Breast epithelium (tissue), 4 donors: ENCODE data around the gene ST3GAL6. TPM values are rescaled to one million over a fixed set of nuclear protein-coding genes. Genes with fewer than 3 reads are reported as not detected.

Experiments
- DNase-seq, 2 donors: peaks; one replicate each; pipeline ENCODE4 v3.0.0-alpha.2; 2019; ENCODE audit warnings: low spot score in 2 of 2
- H3K27ac ChIP-seq, 2 donors: fragments of 200-600 bp; sonication (generic) in 1 of 2; one replicate each; pipeline ENCODE4 v1.5.1; 2016 to 2019; ENCODE audit warnings: mild to moderate bottlenecking in 1 of 2
- H3K27me3 ChIP-seq, 2 donors: fragments of 200-600 bp; sonication (generic) in 1 of 2; one replicate each; pipeline versions ENCODE4 v1.5.1 to v1.6.0; 2017 to 2019; ENCODE audit warnings: control low read depth in 1 of 2, mild to moderate bottlenecking in 1 of 2
- H3K36me3 ChIP-seq: fragments of 200-600 bp; one replicate; pipeline ENCODE4 v1.5.1; 2019
- H3K4me1 ChIP-seq, 2 donors: fragments of 200-600 bp; sonication (generic); one replicate each; pipeline ENCODE4 v1.5.1; 2016 to 2019; ENCODE audit warnings: control low read depth in 1 of 2
- H3K4me3 ChIP-seq, 3 donors: fragments of 200-600 bp; sonication (generic); 1 replicate in 2 of 3; 2 replicates in 1 of 3; pipeline ENCODE4 v1.5.1; 2016 to 2019; ENCODE audit warnings: mild to moderate bottlenecking in 3 of 3, moderate library complexity in 2 of 3
- H3K9me3 ChIP-seq, 2 donors: fragments of 200-600 bp; sonication (generic) in 1 of 2; one replicate each; pipeline ENCODE4 v1.5.1; 2016 to 2019; ENCODE audit warnings: control low read depth in 1 of 2
- CTCF ChIP-seq, 3 donors: fragments of 450-650 bp; IDR thresholded peaks; one replicate each; pipeline ENCODE4 v1.5.1; 2016 to 2017; ENCODE audit warnings: antibody characterized with exemption in 3 of 3, mild to moderate bottlenecking in 3 of 3, moderate library complexity in 3 of 3
- POLR2A ChIP-seq: fragments of 450-650 bp; IDR thresholded peaks from one replicate; pipeline ENCODE4 v1.6.1; 2016; ENCODE audit warnings: antibody characterized with exemption, mild to moderate bottlenecking, moderate library complexity
- POLR2AphosphoS5 ChIP-seq, 3 donors: sonication (generic); formaldehyde crosslinking; IDR thresholded peaks; one replicate each; pipeline ENCODE4 v1.6.1; 2017; ENCODE audit warnings: antibody characterized with exemption in 3 of 3
- intact Hi-C: fragments of 100-400 bp; cut with DNase I; formaldehyde crosslinking; loops from one replicate; pipeline ENCODE4 v1.15.1; 2023; ENCODE audit warnings: low total_unique reads
- total RNA-seq, 3 donors: library from RNA; depleted of rRNA; stranded (reverse); fragments of >200 nt; gene quantifications; one replicate each; pipeline ENCODE4 v1.1.0, GENCODE V29; 2016

The ST3GAL6 gene
- total RNA-seq, 3 donors from 2014 or later, result 16.1 to 52.6 (median 22.1) TPM

GRCh38 chr3:98839846-98840245 is 76.7 kb downstream of the ST3GAL6 start:
- Histone ChIP-seq H3K27ac (no peak overlapping the region), H3K4me1 (no peaks in the 10 kb centered on the region), H3K36me3 (no peaks in the 10 kb centered on the region), H3K27me3 (no peaks in the 10 kb centered on the region), H3K9me3 (no peaks in the 10 kb centered on the region), H3K4me3 (no peak overlapping the region)
- DNase-seq, result no peak
- intact Hi-C loops, result no loop called here
- TF ChIP-seq POLR2A, result no peak
- no peak for TF ChIP-seq CTCF (IDR thresholded peaks at IDR 0.05)

GRCh38 chr3:98843266-98843959 is 80.3 kb downstream of the ST3GAL6 start:
- H3K4me3 ChIP-seq, result no peak overlapping the region
- H3K36me3 ChIP-seq, result no peaks in the 10 kb centered on the region
- DNase-seq, result no peak
- intact Hi-C loops, result no loop called here
- no peak overlapping the region for H3K27ac ChIP-seq
- H3K27me3 ChIP-seq, result no peaks in the 10 kb centered on the region
- no peaks in the 10 kb centered on the region for H3K4me1 ChIP-seq
- no peaks in the 10 kb centered on the region for H3K9me3 ChIP-seq
- TF ChIP-seq POLR2AphosphoS5 (IDR thresholded peaks at IDR 0.05) (no peak), POLR2A (no peak), CTCF (IDR thresholded peaks at IDR 0.05) (no peak)

Other genes with a start within 250 kb of the ST3GAL6 start
- 100 to 1,000 TPM; 113 to 121 (median 114) TPM for gene CLDND1, start 240.4 kb upstream of the ST3GAL6 start, total RNA-seq
- 1 to 10 TPM in 1 of 3 donors, under 1 TPM in 1, not detected in 1; 0.59 to 1.6 TPM for gene GPR15, start 231.4 kb upstream of the ST3GAL6 start, total RNA-seq
- gene CPOX, start 169.7 kb upstream of the ST3GAL6 start, total RNA-seq, result 10 to 100 TPM; 14.4 to 22.1 (median 15.1) TPM
- gene DCBLD2, start 138.4 kb downstream of the ST3GAL6 start, total RNA-seq, result 10 to 100 TPM; 27.2 to 46.7 (median 29.6) TPM